ENCODE measurements around the gene TRPM3.

Gene TRPM3

GRCh38 chr9:70480405-70480980, 640.9 kb downstream of the TRPM3 start:
- DNase-seq (ENCODE audit: low spot score) = no peak

GRCh38 chr9:70479880-70480291, 641.5 kb downstream of the TRPM3 start:
- peak; percentile 33 for DNase-seq (ENCODE audit: low spot score)

Measured in iPS-NIHi11 (cell line).